Right ventricle myocardium superior (tissue), 1 donor: Measurements from ENCODE around the gene ORC3. TPM values are rescaled to one million over a fixed set of nuclear protein-coding genes. Genes with fewer than 3 reads are reported as not detected.

Experiments
- ATAC-seq: fragments of 200-7000 bp; cut with Tn5 transposase; one replicate; pipeline ENCODE4 v1.9.1; 2020; ENCODE audit warnings: mild to moderate bottlenecking; ENCODE audit not compliant: poor library complexity
- DNase-seq: peaks from one replicate; pipeline ENCODE4 v3.0.0-alpha.2; 2020
- intact Hi-C: fragments of 100-400 bp; cut with DNase I; formaldehyde crosslinking; loops from one replicate; pipeline ENCODE4 v1.11.2; 2022
- long read RNA-seq: library from polyadenylated mRNA; unstranded; transcript quantifications from one replicate; pipeline ENCODE4 v2.0.0, GENCODE V29; 2021
- total RNA-seq: library from RNA; stranded (reverse); fragmentation: NEBNext Ultra II Directional; extraction: Animal tissue kit (Norgen Biotek cat#: 25700); gene quantifications from one replicate; pipeline ENCODE4 v1.2.1, GENCODE V29; 2021
- donor health status: DM: no; HTN: yes; CAD: no; lungs with severe emphysema.

ORC3 gene
- total RNA-seq = 17.9 TPM
- long read RNA-seq, transcript ORC3-202 (20 exons, 2,512 nt) = major isoform, 34 of 56 reads
- long read RNA-seq, transcript ORC3-201 (20 exons, 2,501 nt) = minor isoform, 10 of 56 reads
- long read RNA-seq, partial matches to known transcripts = 4 of 56 reads
- long read RNA-seq, other reads (novel, unspliced or antisense) = 7 of 56 reads

GRCh38 chr6:87589693-87590416, at the start of gene ORC3, which contains the start of gene RARS2:
Gene ORC3, plus strand, starts transcription at chr6:87590135. Its CDS starts 34 bp downstream, at chr6:87590169.
Gene RARS2, minus strand, starts transcription at chr6:87589987. Its CDS starts 30 bp downstream, at chr6:87589957.
- ATAC-seq (peak; percentile 100), DNase-seq (peak; percentile 99)
- intact Hi-C loops = no loop called here

- ATAC-seq = peak; percentile 45
- DNase-seq = no peak
- intact Hi-C loops = no loop called here
Observed at GRCh38 chr6:87540539-87540938, 49.4 kb upstream of the ORC3 start.

GRCh38 chr6:87541041-87541440, 48.9 kb upstream of the ORC3 start:
- no peak for DNase-seq
- no peak for ATAC-seq
- intact Hi-C loops = no loop called here

- ATAC-seq (peak; percentile 52), DNase-seq (no peak)
- intact Hi-C loops = no loop called here
Observed at GRCh38 chr6:87541744-87542143, 48.2 kb upstream of the ORC3 start.

- intact Hi-C loops = no loop called here
- DNase-seq (no peak), ATAC-seq (no peak)
Observed at GRCh38 chr6:87543696-87544473, 46.0 kb upstream of the ORC3 start.

GRCh38 chr6:87544474-87544735, 45.5 kb upstream of the ORC3 start:
- no peak for ATAC-seq
- intact Hi-C loops = no loop called here
- no peak for DNase-seq

GRCh38 chr6:87551799-87552198, 38.1 kb upstream of the ORC3 start:
- ATAC-seq (no peak), DNase-seq (no peak)
- intact Hi-C loops = no loop called here

GRCh38 chr6:87553159-87553765, 36.7 kb upstream of the ORC3 start:
- DNase-seq (no peak), ATAC-seq (no peak)
- intact Hi-C loops = no loop called here

- DNase-seq = no peak
- intact Hi-C loops = no loop called here
Observed at GRCh38 chr6:87555506-87555905, 34.4 kb upstream of the ORC3 start.

GRCh38 chr6:87558446-87558845, 31.5 kb upstream of the ORC3 start:
- intact Hi-C loops = no loop called here
- no peak for ATAC-seq

More at GRCh38 chr6:87555506-87555905, 34.4 kb upstream of the ORC3 start:
- ATAC-seq = no peak

GRCh38 chr6:87561017-87561416, 28.9 kb upstream of the ORC3 start:
- intact Hi-C loops = no loop called here
- no peak for DNase-seq
- no peak for ATAC-seq

More at GRCh38 chr6:87558446-87558845, 31.5 kb upstream of the ORC3 start:
- no peak for DNase-seq

GRCh38 chr6:87572021-87572420, 17.9 kb upstream of the ORC3 start:
- ATAC-seq (no peak), DNase-seq (no peak)
- intact Hi-C loops = no loop called here

GRCh38 chr6:87572883-87573282, 17.1 kb upstream of the ORC3 start:
- intact Hi-C loops = no loop called here
- ATAC-seq = no peak

GRCh38 chr6:87573307-87574024, 16.5 kb upstream of the ORC3 start:
- ATAC-seq (no peak), DNase-seq (no peak)
- intact Hi-C loops = no loop called here

More at GRCh38 chr6:87572883-87573282, 17.1 kb upstream of the ORC3 start:
- DNase-seq = no peak

- DNase-seq (no peak), ATAC-seq (peak; percentile 69)
- intact Hi-C loops = no loop called here
Observed at GRCh38 chr6:87574237-87574804, 15.6 kb upstream of the ORC3 start.

GRCh38 chr6:87575423-87575822, 14.5 kb upstream of the ORC3 start:
- no peak for DNase-seq
- intact Hi-C loops = no loop called here
- ATAC-seq = no peak

- no peak for ATAC-seq
- intact Hi-C loops = no loop called here
- no peak for DNase-seq
Observed at GRCh38 chr6:87583822-87584221, 6.1 kb upstream of the ORC3 start.

GRCh38 chr6:87586371-87587077, 3.4 kb upstream of the ORC3 start:
- no peak for DNase-seq
- intact Hi-C loops = no loop called here
- ATAC-seq = no peak
